Measurements from ENCODE around the gene AFF2. TPM values are rescaled to one million over a fixed set of nuclear protein-coding genes. Genes with fewer than 3 reads are reported as not detected.

The AFF2 gene
- total and polyA plus RNA-seq, 7 donors = 0.01 to 0.32 (median 0.11) TPM; not detected in 1

DNA sequence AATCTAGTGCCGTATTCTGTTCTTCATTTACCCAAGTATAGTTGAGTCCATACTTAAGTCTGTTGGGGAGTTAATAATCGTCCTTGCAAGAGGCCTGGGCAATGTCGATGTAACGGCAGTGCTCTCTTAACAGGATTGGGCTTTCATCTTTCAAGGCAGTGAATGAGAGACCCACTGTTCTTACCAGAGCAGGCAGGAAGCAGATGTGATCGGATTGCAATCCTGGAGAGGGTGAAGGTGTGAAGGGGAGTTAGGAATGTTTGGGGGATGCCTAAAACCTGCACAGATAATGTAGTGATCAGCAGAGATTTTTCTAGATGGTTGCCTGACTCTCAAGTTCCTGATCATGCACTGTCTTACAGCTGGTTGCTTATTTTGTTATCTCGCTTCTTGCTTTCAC is 308.4 kb downstream of the AFF2 start:
- TF ChIP-seq, protein P1, sequence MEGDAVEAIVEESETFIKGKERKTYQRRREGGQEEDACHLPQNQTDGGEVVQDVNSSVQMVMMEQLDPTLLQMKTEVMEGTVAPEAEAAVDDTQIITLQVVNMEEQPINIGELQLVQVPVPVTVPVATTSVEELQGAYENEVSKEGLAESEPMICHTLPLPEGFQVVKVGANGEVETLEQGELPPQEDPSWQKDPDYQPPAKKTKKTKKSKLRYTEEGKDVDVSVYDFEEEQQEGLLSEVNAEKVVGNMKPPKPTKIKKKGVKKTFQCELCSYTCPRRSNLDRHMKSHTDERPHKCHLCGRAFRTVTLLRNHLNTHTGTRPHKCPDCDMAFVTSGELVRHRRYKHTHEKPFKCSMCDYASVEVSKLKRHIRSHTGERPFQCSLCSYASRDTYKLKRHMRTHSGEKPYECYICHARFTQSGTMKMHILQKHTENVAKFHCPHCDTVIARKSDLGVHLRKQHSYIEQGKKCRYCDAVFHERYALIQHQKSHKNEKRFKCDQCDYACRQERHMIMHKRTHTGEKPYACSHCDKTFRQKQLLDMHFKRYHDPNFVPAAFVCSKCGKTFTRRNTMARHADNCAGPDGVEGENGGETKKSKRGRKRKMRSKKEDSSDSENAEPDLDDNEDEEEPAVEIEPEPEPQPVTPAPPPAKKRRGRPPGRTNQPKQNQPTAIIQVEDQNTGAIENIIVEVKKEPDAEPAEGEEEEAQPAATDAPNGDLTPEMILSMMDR (IDR thresholded peaks at IDR 0.05) = no peak
- Histone ChIP-seq H3K36me3 (ENCODE audit: insufficient read depth in 1 of 2, low read depth in 1 of 2) (no peaks in the 10 kb centered on the region), H3K9me3 (no peaks in the 10 kb centered on the region), H3K27ac (no peak overlapping the region), H3K27me3 (ENCODE audit: insufficient read depth in 3 of 3, low read length in 2 of 3) (no peaks in the 10 kb centered on the region), H3K4me1 (no peaks in the 10 kb centered on the region), H3K4me3 (no peak overlapping the region)
- ATAC-seq (no peak), DNase-seq (no peak)
- WGBS, 3 donors = 47 to 56% (median 50%) methylated on average over 6 of the region's 6 CpGs
- intact Hi-C loops (cut with DNase I) = no loop called here

GRCh38 chrX:148811236-148811635 is 310.8 kb downstream of the AFF2 start:
- Histone ChIP-seq H3K36me3 (ENCODE audit: insufficient read depth in 1 of 2, low read depth in 1 of 2) (no peaks in the 10 kb centered on the region), H3K27me3 (ENCODE audit: insufficient read depth in 3 of 3, low read length in 2 of 3) (no peaks in the 10 kb centered on the region), H3K4me1 (no peaks in the 10 kb centered on the region), H3K27ac (no peak overlapping the region), H3K4me3 (no peak overlapping the region), H3K9me3 (no peaks in the 10 kb centered on the region)
- ATAC-seq (no peak), DNase-seq (no peak)
- TF ChIP-seq, protein P1 (IDR thresholded peaks at IDR 0.05) = no peak
- intact Hi-C loops (cut with DNase I) = no loop called here
- WGBS, 3 donors = 60 to 72% (median 62%) methylated on average over 5 of the region's 5 CpGs

DNA sequence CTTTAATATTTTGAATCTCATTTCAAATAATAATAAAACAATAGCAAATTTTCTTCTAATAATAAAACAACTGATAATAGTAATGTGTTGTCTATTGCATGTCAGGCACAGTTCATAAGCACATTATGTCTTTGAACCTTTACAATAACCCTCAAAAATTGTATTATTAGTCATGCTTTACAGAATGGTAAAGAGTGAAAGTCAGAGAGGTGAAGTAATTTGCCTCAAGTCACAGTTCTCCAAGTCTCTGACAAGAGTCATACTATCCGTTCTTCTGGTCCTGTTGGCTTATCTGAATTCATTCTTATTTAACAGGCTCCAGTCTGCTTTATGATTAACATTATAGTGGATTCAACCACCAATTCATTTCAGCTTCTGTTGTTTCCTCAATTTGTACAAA is 313.0 kb downstream of the AFF2 start:
- WGBS, 3 donors = 62 to 87% (median 78%) methylated on average over 1 of the region's 1 CpG
- intact Hi-C loops (cut with DNase I) = no loop called here
- Histone ChIP-seq H3K27me3 (ENCODE audit: insufficient read depth in 3 of 3, low read length in 2 of 3) (no peaks in the 10 kb centered on the region), H3K27ac (no peak overlapping the region), H3K36me3 (ENCODE audit: insufficient read depth in 1 of 2, low read depth in 1 of 2) (no peaks in the 10 kb centered on the region), H3K9me3 (no peaks in the 10 kb centered on the region), H3K4me3 (no peak overlapping the region), H3K4me1 (no peaks in the 10 kb centered on the region)
- no peak for DNase-seq
- ATAC-seq = no peak
- TF ChIP-seq, protein P1 (IDR thresholded peaks at IDR 0.05) = no peak

GRCh38 chrX:148813967-148814366 is 313.6 kb downstream of the AFF2 start:
- no peaks in the 10 kb centered on the region for H3K27me3 ChIP-seq (ENCODE audit: insufficient read depth in 3 of 3, low read length in 2 of 3)
- intact Hi-C loops (cut with DNase I) = no loop called here
- no peak overlapping the region for H3K4me3 ChIP-seq
- no peaks in the 10 kb centered on the region for H3K4me1 ChIP-seq
- DNase-seq = no peak
- ATAC-seq = no peak
- H3K36me3 ChIP-seq (ENCODE audit: insufficient read depth in 1 of 2, low read depth in 1 of 2) = no peaks in the 10 kb centered on the region
- WGBS, 3 donors = 64 to 78% (median 77%) methylated on average over 4 of the region's 4 CpGs
- H3K27ac ChIP-seq = no peak overlapping the region
- no peaks in the 10 kb centered on the region for H3K9me3 ChIP-seq
- TF ChIP-seq, protein P1 (IDR thresholded peaks at IDR 0.05) = no peak

- Histone ChIP-seq H3K4me3 (no peak overlapping the region), H3K27ac (no peak overlapping the region), H3K9me3 (no peaks in the 10 kb centered on the region), H3K4me1 (no peaks in the 10 kb centered on the region), H3K27me3 (ENCODE audit: insufficient read depth in 3 of 3, low read length in 2 of 3) (no peaks in the 10 kb centered on the region), H3K36me3 (ENCODE audit: insufficient read depth in 1 of 2, low read depth in 1 of 2) (no peaks in the 10 kb centered on the region)
- WGBS, 3 donors = 60 to 87% (median 72%) methylated on average over 1 of the region's 1 CpG
- ATAC-seq (no peak), DNase-seq (no peak)
- TF ChIP-seq, protein P1 (IDR thresholded peaks at IDR 0.05) = no peak
- intact Hi-C loops (cut with DNase I) = no loop called here
These were observed 315.0 kb downstream of the AFF2 start for GRCh38 chrX:148815218-148815961.

Measured in psoas muscle (tissue), 8 donors.